ENCODE results near the gene CD44. TPM values are rescaled to one million over a fixed set of nuclear protein-coding genes. Genes with fewer than 3 reads are reported as not detected.

CD44 gene
- total RNA-seq, 1 donor from 2014 or later: 155 TPM

DNA sequence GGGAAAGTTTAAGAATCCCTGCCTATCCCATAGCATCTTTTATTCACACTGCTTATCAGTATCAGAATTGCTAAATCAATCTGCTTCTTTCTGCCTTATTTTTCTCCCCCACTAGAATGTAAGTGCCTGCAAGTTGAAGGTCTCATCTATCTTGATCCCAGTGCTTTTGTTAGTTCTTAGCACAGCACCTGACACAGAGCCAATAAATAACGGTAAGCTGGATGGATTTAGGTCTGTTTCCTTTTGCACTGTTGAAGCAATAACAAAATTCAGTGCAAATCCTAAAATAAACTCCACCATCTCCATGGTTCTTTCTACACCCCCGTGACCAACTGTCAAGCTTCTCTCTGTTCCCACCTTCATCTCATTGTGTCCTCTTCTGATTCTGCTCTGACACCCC, 36.7 kb upstream of the CD44 start:
- no peaks in the 10 kb centered on the region for H3K36me3 Mint-ChIP-seq (ENCODE audit: low read depth, unreplicated experiment)
- peaks cover 3% of the 10 kb centered on the region for H3K4me1 Mint-ChIP-seq (ENCODE audit: unreplicated experiment)
- no peak overlapping the region for H3K4me3 Mint-ChIP-seq (ENCODE audit: unreplicated experiment)
- H3K27me3 Mint-ChIP-seq (ENCODE audit: unreplicated experiment): no peaks in the 10 kb centered on the region
- TF ChIP-seq, protein P1, sequence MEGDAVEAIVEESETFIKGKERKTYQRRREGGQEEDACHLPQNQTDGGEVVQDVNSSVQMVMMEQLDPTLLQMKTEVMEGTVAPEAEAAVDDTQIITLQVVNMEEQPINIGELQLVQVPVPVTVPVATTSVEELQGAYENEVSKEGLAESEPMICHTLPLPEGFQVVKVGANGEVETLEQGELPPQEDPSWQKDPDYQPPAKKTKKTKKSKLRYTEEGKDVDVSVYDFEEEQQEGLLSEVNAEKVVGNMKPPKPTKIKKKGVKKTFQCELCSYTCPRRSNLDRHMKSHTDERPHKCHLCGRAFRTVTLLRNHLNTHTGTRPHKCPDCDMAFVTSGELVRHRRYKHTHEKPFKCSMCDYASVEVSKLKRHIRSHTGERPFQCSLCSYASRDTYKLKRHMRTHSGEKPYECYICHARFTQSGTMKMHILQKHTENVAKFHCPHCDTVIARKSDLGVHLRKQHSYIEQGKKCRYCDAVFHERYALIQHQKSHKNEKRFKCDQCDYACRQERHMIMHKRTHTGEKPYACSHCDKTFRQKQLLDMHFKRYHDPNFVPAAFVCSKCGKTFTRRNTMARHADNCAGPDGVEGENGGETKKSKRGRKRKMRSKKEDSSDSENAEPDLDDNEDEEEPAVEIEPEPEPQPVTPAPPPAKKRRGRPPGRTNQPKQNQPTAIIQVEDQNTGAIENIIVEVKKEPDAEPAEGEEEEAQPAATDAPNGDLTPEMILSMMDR (IDR thresholded peaks at IDR 0.05; ENCODE audit: unreplicated experiment): no peak
- H3K9me3 Mint-ChIP-seq (ENCODE audit: unreplicated experiment): no peaks in the 10 kb centered on the region
- no peak for DNase-seq (ENCODE audit: low spot score)
- no peak overlapping the region for H3K27ac Mint-ChIP-seq (ENCODE audit: unreplicated experiment)

DNA sequence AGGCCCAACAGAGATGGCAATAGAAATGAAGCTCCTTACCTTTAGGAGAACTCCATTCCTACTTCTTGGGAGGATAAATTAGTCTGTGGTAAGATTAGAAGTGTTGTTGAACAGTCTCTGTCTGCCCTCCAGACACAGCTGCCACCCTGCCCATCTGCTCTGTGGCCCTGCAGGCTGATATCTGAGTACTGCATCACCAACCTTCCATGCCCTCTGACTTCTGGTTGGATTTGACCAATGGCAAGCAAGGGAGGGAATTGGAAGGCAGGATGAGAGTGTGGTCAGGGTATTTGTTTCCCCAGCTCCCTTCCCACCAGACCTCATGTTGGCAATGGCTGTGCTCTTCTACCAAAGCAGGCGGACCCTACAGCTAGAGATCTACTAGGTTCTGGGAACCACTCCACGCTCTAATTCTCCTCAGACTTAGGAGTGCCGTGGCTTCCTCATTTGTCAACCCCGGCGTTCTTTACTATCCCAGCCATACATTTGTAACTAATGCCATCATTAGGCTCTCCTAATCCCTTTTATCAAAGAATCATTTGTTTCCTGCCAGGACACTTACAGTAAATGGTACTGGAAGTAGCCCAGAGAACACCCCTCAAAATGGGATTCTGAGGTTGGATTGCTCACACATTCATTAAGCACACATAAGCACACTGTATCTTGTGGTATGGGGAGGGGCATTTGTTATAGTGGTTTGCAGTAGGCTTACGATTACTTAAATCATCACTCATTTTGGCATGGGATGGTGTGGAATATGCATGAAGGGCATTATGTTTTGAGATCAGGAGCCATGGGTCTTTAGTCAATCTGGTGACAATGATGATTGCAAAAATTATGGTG, 35.4 kb upstream of the CD44 start:
- Mint-ChIP-seq H3K27ac (ENCODE audit: unreplicated experiment) (no peak overlapping the region), H3K36me3 (ENCODE audit: low read depth, unreplicated experiment) (no peaks in the 10 kb centered on the region)

DNA sequence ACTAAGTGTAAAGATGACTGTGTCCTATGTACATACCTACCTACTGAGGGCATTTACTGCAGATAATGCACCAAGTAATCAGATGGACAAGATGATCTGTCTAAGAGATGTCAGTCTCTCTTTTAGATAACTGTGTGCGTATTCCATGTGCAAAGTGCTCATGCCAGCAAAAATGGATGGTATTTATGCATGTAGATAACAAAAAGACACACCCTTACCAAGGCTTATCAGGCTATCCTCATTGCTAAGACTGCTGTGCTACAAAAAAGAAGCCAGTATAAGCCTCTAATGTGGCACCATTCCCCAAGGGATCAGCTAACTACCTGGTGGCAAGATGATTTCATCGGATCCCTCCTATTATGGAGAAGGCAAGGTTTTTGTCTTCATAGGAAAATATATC, 34.3 kb upstream of the CD44 start:
- Mint-ChIP-seq H3K27ac (ENCODE audit: unreplicated experiment) (no peak overlapping the region), H3K4me1 (ENCODE audit: unreplicated experiment) (no peaks in the 10 kb centered on the region), H3K36me3 (ENCODE audit: low read depth, unreplicated experiment) (no peaks in the 10 kb centered on the region), H3K27me3 (ENCODE audit: unreplicated experiment) (no peaks in the 10 kb centered on the region), H3K9me3 (ENCODE audit: unreplicated experiment) (no peaks in the 10 kb centered on the region), H3K4me3 (ENCODE audit: unreplicated experiment) (no peak overlapping the region)
- TF ChIP-seq, protein P1 (IDR thresholded peaks at IDR 0.05; ENCODE audit: unreplicated experiment): no peak
- no peak for DNase-seq (ENCODE audit: low spot score)

More for the DNA sequence above, 35.4 kb upstream of the CD44 start:
- TF ChIP-seq, protein P1 (IDR thresholded peaks at IDR 0.05; ENCODE audit: unreplicated experiment): no peak
- H3K4me1 Mint-ChIP-seq (ENCODE audit: unreplicated experiment): no peaks in the 10 kb centered on the region
- no peaks in the 10 kb centered on the region for H3K9me3 Mint-ChIP-seq (ENCODE audit: unreplicated experiment)
- H3K4me3 Mint-ChIP-seq (ENCODE audit: unreplicated experiment): no peak overlapping the region
- no peak for DNase-seq (ENCODE audit: low spot score)
- H3K27me3 Mint-ChIP-seq (ENCODE audit: unreplicated experiment): no peaks in the 10 kb centered on the region

DNA sequence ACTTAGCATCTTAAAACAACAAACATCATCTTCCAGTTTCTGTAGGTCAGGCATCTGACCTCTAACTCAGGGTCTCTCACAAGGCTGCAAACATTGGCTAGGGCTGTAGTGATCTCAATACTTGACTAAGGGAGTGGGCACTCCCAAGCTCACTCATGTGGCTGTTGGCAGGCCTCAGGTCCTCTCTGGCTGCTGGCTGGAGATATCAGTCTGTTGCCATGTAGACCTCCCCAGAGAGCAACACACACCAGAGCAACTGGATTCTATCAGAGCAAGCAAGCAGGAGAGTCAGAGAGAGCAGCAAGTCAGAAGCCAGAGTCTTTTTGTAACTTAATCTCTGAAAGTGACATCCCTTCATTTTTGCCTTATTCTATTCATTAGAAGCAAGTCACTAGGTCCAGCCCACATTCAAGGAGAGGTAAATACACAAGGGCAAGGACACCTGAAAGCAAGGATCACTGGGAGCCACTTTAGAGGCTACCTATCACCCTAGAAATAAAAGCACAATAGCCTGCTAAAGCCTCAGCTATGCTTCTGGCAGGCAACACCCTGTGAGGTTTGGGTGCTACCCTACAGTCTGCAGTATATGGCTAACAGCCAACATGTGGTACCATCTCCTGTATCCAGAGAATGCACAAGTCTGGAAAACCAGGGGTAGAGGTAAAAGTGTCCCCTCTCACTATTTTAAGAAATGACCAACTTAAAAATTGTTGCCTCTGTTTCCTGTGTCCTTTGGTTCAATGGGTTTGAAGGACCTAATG, 33.5 kb upstream of the CD44 start:
- TF ChIP-seq, protein P1 (IDR thresholded peaks at IDR 0.05; ENCODE audit: unreplicated experiment): no peak
- no peak for DNase-seq (ENCODE audit: low spot score)
- Mint-ChIP-seq H3K36me3 (ENCODE audit: low read depth, unreplicated experiment) (no peaks in the 10 kb centered on the region), H3K4me3 (ENCODE audit: unreplicated experiment) (no peak overlapping the region), H3K27ac (ENCODE audit: unreplicated experiment) (no peak overlapping the region), H3K9me3 (ENCODE audit: unreplicated experiment) (no peaks in the 10 kb centered on the region), H3K27me3 (ENCODE audit: unreplicated experiment) (no peaks in the 10 kb centered on the region), H3K4me1 (ENCODE audit: unreplicated experiment) (no peaks in the 10 kb centered on the region)

DNA sequence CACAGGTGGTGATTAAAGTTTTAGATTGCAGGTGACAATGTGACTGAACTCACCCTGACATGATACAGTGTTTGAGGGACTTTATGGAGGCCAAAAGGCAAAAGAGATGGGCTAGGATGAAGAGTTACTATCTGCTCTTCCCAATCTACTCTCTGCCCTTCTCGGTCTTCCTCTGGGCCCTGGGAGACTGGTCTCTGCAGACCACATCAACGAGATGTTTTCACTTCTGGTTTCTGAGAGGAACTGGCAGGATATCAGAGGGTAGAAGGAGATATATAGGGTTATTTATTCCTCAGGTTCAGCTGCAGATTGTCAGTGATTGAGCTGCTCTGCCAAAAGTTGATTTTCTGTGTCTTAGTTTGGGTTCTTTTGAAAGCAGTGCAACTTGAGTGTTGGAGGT, 32.4 kb upstream of the CD44 start:
- no peaks in the 10 kb centered on the region for H3K36me3 Mint-ChIP-seq (ENCODE audit: low read depth, unreplicated experiment)
- no peak for DNase-seq (ENCODE audit: low spot score)
- H3K27me3 Mint-ChIP-seq (ENCODE audit: unreplicated experiment): no peaks in the 10 kb centered on the region
- TF ChIP-seq, protein P1 (IDR thresholded peaks at IDR 0.05; ENCODE audit: unreplicated experiment): no peak
- no peaks in the 10 kb centered on the region for H3K9me3 Mint-ChIP-seq (ENCODE audit: unreplicated experiment)
- H3K4me1 Mint-ChIP-seq (ENCODE audit: unreplicated experiment): peaks cover 5% of the 10 kb centered on the region
- no peak overlapping the region for H3K4me3 Mint-ChIP-seq (ENCODE audit: unreplicated experiment)
- no peak overlapping the region for H3K27ac Mint-ChIP-seq (ENCODE audit: unreplicated experiment)
